HepG2 (cell line): Measurements from ENCODE around the gene NDUFA8.

Experiments used
- CEBPZ ChIP-seq: IDR thresholded peaks from 2 replicates; pipeline ENCODE4 v1.6.1; 2012; ENCODE audit warnings: low read length, improper control_type of control experiment
- CTCF ChIP-seq: sonication (generic); formaldehyde crosslinking; IDR thresholded peaks from 2 replicates; pipeline ENCODE4 v1.5.0; 2020; ENCODE audit warnings: mild to moderate bottlenecking, missing genetic modification reagents, moderate library complexity
- EHMT2 ChIP-seq: fragments of 200-600 bp; sonication (generic); IDR thresholded peaks from 2 replicates; pipeline ENCODE4 v1.7.0; 2017; ENCODE audit warnings: antibody characterized with exemption, low read depth, low read length, borderline replicate concordance
- HMGXB4 ChIP-seq, 2 experiments: sonication (generic) in 1 of 2; formaldehyde crosslinking in 1 of 2; IDR thresholded peaks; 2 replicates each; pipeline versions ENCODE4 v1.4.0 to v1.6.1; 2018 to 2020; ENCODE audit warnings: missing genetic modification reagents in 2 of 2, borderline replicate concordance in 1 of 2, low read depth in 1 of 2, mild to moderate bottlenecking in 1 of 2, missing biosample characterization in 1 of 2
- JUNB ChIP-seq: sonication (generic); formaldehyde crosslinking; IDR thresholded peaks from 2 replicates; pipeline ENCODE4 v1.8.0; 2022; ENCODE audit warnings: missing genetic modification reagents, mild to moderate bottlenecking, borderline replicate concordance
- KAT7 ChIP-seq: IDR thresholded peaks from 2 replicates; pipeline ENCODE4 v1.6.1; 2018; ENCODE audit warnings: borderline replicate concordance, missing compliant biosample characterization
- KIAA2018 ChIP-seq: sonication (generic); formaldehyde crosslinking; IDR thresholded peaks from 2 replicates; pipeline ENCODE4 v1.5.0; 2020; ENCODE audit warnings: mild to moderate bottlenecking, missing genetic modification reagents, borderline replicate concordance
- KLF11 ChIP-seq: IDR thresholded peaks from 2 replicates; pipeline ENCODE4 v1.6.1; 2016; ENCODE audit warnings: missing compliant biosample characterization
- MAX ChIP-seq: IDR thresholded peaks from 2 replicates; pipeline ENCODE4 v1.6.1; 2012; ENCODE audit warnings: inconsistent platforms
- PLRG1 ChIP-seq: fragments of 450-650 bp; conservative IDR thresholded peaks from 2 replicates; pipeline ENCODE4 v1.6.1; 2016
- POLR2AphosphoS5 ChIP-seq: IDR thresholded peaks from 2 replicates; pipeline ENCODE4 v1.6.1; 2012; ENCODE audit warnings: low read depth, low read length
- TCF12 ChIP-seq, 2 experiments: fragments of 450-650 bp in 1 of 2; sonication (generic) in 1 of 2; formaldehyde crosslinking in 1 of 2; IDR thresholded peaks; 2 replicates each; pipeline versions ENCODE4 v1.6.1 to v1.8.0; 2017 to 2022; ENCODE audit warnings: antibody characterized with exemption in 1 of 2, mild to moderate bottlenecking in 1 of 2, missing genetic modification reagents in 1 of 2, moderate library complexity in 1 of 2
- ZFP37 ChIP-seq: sonication (generic); formaldehyde crosslinking; IDR thresholded peaks from 2 replicates; pipeline ENCODE4 v1.4.0; 2020; ENCODE audit warnings: missing genetic modification reagents, borderline replicate concordance
- ZNF512 ChIP-seq: sonication (generic); formaldehyde crosslinking; IDR thresholded peaks from 2 replicates; pipeline ENCODE4 v1.4.0; 2020; ENCODE audit warnings: mild to moderate bottlenecking, missing genetic modification reagents

GRCh38 chr9:122124048-122124447 lies 35.5 kb downstream of the NDUFA8 start:
- no peak for TF ChIP-seq TCF12 (IDR thresholded peaks at IDR 0.05)
- TF ChIP-seq TCF12 (CRISPR knock-in tag; IDR thresholded peaks at IDR 0.05), result no peak
- no peak for TF ChIP-seq KAT7 (CRISPR knock-in tag)
- no peak for TF ChIP-seq ZNF512 (CRISPR knock-in tag)
- no peak for TF ChIP-seq KIAA2018 (CRISPR knock-in tag)
- TF ChIP-seq CEBPZ, result no peak
- TF ChIP-seq PLRG1, result no peak
- TF ChIP-seq CTCF (CRISPR knock-in tag), result no peak
- TF ChIP-seq HMGXB4 (CRISPR knock-in tag; IDR thresholded peaks at IDR 0.05; ENCODE audit: borderline replicate concordance in 1 of 2, low read depth in 1 of 2), result no peak
- TF ChIP-seq MAX, result no peak
- TF ChIP-seq EHMT2, result no peak
- no peak for TF ChIP-seq POLR2AphosphoS5
- TF ChIP-seq ZFP37, result no peak
- no peak for TF ChIP-seq KLF11 (CRISPR knock-in tag)
- TF ChIP-seq JUNB, result no peak
